A549 (cell line): ENCODE results near the gene SYCN.

ENCODE experiments used
- CEBPB ChIP-seq, 2 experiments: fragments of >200 bp in 1 of 2; sonication (Bioruptor Twin) in 1 of 2; formaldehyde crosslinking in 1 of 2; IDR thresholded peaks; 2 replicates each; pipeline ENCODE4 v1.6.1; 2012 to 2016
- CHD2 ChIP-seq: fragments of 150-350 bp; IDR thresholded peaks from 2 replicates; pipeline ENCODE4 v1.6.1; 2014; ENCODE audit warnings: low read length; ENCODE audit not compliant: partially characterized antibody
- EP300 ChIP-seq, 2 experiments: fragments of >200 bp; sonication (Bioruptor Twin); formaldehyde crosslinking; IDR thresholded peaks; 2 replicates in 1 of 2; 3 replicates in 1 of 2; pipeline ENCODE4 v1.6.1; 2016 to 2017
- FOSL2 ChIP-seq, 2 experiments: fragments of 450-650 bp in 1 of 2; fragments of >200 bp in 1 of 2; sonication (Bioruptor Twin) in 1 of 2; formaldehyde crosslinking; IDR thresholded peaks; 2 replicates each; pipeline versions ENCODE4 v1.5.0 to v1.6.1; 2016 to 2020; ENCODE audit warnings: mild to moderate bottlenecking in 1 of 2, moderate library complexity in 1 of 2
- POLR2A ChIP-seq: IDR thresholded peaks from 2 replicates; pipeline ENCODE4 v1.6.1; 2012; ENCODE audit warnings: mild to moderate bottlenecking, low read length
- TF ChIP-seq, protein P1 (sequence below): fragments of >200 bp; sonication (Bioruptor Twin); formaldehyde crosslinking; IDR thresholded peaks from 3 replicates; pipeline ENCODE4 v1.5.1; 2016

DNA sequence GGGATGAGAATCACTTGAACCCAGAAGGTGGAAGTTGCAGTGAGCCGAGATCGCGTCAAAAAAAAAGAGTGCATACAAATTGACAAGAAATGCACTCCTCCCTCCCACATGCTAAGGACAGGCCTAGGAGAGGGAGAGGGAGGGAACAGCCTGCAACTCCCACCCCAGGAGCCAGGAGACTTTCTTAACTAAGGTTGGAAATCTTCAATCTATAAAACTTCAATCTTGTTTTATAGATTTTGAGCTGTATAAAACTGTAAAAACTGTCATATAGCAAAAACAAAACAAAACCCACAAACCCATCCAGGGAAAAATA is 1.3 kb upstream of the SYCN start:
- TF ChIP-seq, protein P1, sequence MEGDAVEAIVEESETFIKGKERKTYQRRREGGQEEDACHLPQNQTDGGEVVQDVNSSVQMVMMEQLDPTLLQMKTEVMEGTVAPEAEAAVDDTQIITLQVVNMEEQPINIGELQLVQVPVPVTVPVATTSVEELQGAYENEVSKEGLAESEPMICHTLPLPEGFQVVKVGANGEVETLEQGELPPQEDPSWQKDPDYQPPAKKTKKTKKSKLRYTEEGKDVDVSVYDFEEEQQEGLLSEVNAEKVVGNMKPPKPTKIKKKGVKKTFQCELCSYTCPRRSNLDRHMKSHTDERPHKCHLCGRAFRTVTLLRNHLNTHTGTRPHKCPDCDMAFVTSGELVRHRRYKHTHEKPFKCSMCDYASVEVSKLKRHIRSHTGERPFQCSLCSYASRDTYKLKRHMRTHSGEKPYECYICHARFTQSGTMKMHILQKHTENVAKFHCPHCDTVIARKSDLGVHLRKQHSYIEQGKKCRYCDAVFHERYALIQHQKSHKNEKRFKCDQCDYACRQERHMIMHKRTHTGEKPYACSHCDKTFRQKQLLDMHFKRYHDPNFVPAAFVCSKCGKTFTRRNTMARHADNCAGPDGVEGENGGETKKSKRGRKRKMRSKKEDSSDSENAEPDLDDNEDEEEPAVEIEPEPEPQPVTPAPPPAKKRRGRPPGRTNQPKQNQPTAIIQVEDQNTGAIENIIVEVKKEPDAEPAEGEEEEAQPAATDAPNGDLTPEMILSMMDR = no peak
- TF ChIP-seq CHD2 = no peak
- no peak for TF ChIP-seq FOSL2 (IDR thresholded peaks at IDR 0.05)
- no peak for TF ChIP-seq FOSL2 (CRISPR knock-in tag; IDR thresholded peaks at IDR 0.05)
- no peak for TF ChIP-seq CEBPB (IDR thresholded peaks at IDR 0.05)
- no peak for TF ChIP-seq POLR2A
- TF ChIP-seq EP300 (IDR thresholded peaks at IDR 0.05) = no peak
